Activated T-cell treated with anti-CD3 and anti-CD28 coated beads, Interleukin-2, amount 50 U/mL, for 72 hours (primary cell): Measurements from ENCODE around the gene SLC39A9. TPM values are rescaled to one million over a fixed set of nuclear protein-coding genes. Genes with fewer than 3 reads are reported as not detected.

Experiments used
- ATAC-seq, 2 donors: fragments of 150-1000 bp; cut with Tn5 transposase; replicated peaks in 1 of 2; 2 replicates each; pipeline ENCODE4 v1.10.0; 2021; ENCODE audit warnings: moderate library complexity in 2 of 2, mild to moderate bottlenecking in 1 of 2
- DNase-seq, 2 donors: peaks; one replicate each; pipeline ENCODE4 v3.0.0; 2021 to 2022; ENCODE audit warnings: mixed read lengths in 1 of 2
- H3K27ac Mint-ChIP-seq: one replicate; pipeline ENCODE4 v1.8.0; 2022; ENCODE audit warnings: mild to moderate bottlenecking, moderate library complexity, mixed read lengths
- H3K27me3 Mint-ChIP-seq: one replicate; pipeline ENCODE4 v1.8.0; 2022; ENCODE audit warnings: low read depth, mixed read lengths
- H3K36me3 Mint-ChIP-seq, 2 donors: one replicate each; pipeline ENCODE4 v1.8.0; 2022; ENCODE audit warnings: mixed read lengths in 2 of 2, mild to moderate bottlenecking in 1 of 2; ENCODE audit not compliant: insufficient read depth in 2 of 2
- H3K4me1 Mint-ChIP-seq: one replicate; pipeline ENCODE4 v1.8.0; 2022; ENCODE audit warnings: low read depth, mixed read lengths
- H3K4me3 Mint-ChIP-seq, 2 donors: one replicate each; pipeline ENCODE4 v1.8.0; 2022; ENCODE audit warnings: mild to moderate bottlenecking in 2 of 2, mixed read lengths in 2 of 2, moderate library complexity in 2 of 2
- H3K9me3 Mint-ChIP-seq, 2 donors: one replicate each; pipeline ENCODE4 v1.8.0; 2022; ENCODE audit warnings: mixed read lengths in 2 of 2
- total RNA-seq, 2 donors: library from RNA; stranded (reverse); gene quantifications; one replicate each; pipeline ENCODE4 v1.2.3, GENCODE V29; 2022

Gene SLC39A9
- total RNA-seq, 2 donors from 2014 or later: 85.8 to 93.3 TPM

DNA sequence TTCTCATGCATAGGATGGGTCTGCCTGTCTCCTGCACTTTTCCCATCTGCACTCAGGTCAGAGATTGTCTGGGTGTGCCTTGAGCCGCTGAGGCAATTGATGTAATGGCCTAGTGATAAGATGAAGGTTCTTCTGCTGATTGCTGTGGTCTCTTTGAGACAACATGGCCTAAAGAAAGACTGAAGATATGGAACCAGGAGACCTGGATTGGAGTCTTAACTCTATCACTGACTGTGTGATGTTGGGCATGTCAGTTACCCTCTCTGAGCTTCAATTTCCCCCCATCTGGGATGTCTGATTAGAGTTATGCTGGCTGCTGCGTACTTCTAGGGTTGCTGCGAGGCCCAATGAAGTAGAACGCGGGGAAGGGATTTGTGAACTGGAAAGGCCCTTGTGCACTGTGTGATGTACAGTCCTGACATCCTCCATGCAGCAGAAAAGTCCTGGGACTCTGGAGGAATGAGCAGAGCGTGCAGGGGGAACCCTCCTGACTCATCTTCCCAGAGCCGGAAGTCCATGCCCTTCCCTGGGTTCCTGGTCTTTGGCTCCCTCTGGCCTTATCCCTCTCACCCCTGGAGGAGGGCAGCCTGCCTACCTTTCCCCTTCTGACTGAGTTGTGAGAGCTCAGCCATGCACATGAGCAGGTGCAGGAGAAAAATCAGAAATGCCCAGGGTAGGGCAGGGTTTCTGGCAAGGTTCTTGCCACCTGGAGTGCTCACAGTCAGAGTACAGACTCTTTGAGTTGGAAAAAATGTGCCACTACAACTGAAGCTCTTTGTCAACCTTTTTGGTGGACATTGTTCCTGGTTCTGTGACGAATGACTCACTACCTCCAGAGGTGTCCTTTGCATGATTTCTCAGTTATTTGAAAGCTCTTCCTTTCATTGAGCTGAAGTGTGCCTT lies 107.1 kb downstream of the SLC39A9 start:
- no peak for DNase-seq
- ATAC-seq: no peak
- Mint-ChIP-seq H3K9me3 (no peaks in the 10 kb centered on the region), H3K27me3 (no peaks in the 10 kb centered on the region), H3K27ac (no peak overlapping the region), H3K4me3 (no peak overlapping the region), H3K36me3 (no peaks in the 10 kb centered on the region), H3K4me1 (no peaks in the 10 kb centered on the region)

DNA sequence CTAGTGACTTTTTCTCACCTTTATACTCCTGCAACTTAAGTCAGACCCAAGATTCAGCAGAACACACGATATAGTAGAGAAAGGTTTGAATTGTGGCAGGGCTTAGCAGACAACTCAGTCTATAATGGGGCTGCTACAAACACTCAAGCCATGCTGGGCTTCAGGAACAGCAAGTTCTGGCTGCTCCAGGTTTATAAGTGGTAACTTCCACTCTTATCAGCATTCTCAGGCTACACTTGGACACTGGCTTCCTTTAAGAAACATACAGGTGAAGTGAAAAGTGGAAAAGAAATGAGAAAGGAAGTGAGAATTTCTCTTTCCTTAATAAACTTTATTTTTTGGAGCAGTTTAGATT lies 107.7 kb downstream of the SLC39A9 start:
- Mint-ChIP-seq H3K36me3 (no peaks in the 10 kb centered on the region), H3K27ac (no peak overlapping the region), H3K4me1 (no peaks in the 10 kb centered on the region), H3K4me3 (no peak overlapping the region), H3K27me3 (no peaks in the 10 kb centered on the region), H3K9me3 (no peaks in the 10 kb centered on the region)
- ATAC-seq (no peak), DNase-seq (no peak)

Other genes with a start within 250 kb of the SLC39A9 start
- gene DCAF5, start 245.6 kb upstream of the SLC39A9 start, total RNA-seq: 10 to 100 TPM; 52.3 to 53.5 TPM
- 10 to 100 TPM; 11.3 to 16.3 TPM for gene EXD2, start 207.2 kb upstream of the SLC39A9 start, total RNA-seq
- under 1 TPM; 0.05 to 0.21 TPM for gene GALNT16, start 138.5 kb upstream of the SLC39A9 start, total RNA-seq
- gene ERH, start 393 bp upstream of the SLC39A9 start, total RNA-seq: 100 to 1,000 TPM; 215 to 231 TPM
- under 1 TPM in 1 of 2 donors, not detected in 1; 0.12 TPM for gene PLEKHD1, start 86.0 kb downstream of the SLC39A9 start, total RNA-seq
- gene CCDC177, start 176.2 kb downstream of the SLC39A9 start, total RNA-seq: not detected
- 10 to 100 TPM; 60.3 to 73.8 TPM for gene SUSD6, start 212.9 kb downstream of the SLC39A9 start, total RNA-seq